Fibroblast of lung (primary cell): ENCODE measurements around the gene HOXD4. TPM values are rescaled to one million over a fixed set of nuclear protein-coding genes. Genes with fewer than 3 reads are reported as not detected.

ENCODE experiments used
- DNase-seq, 2 donors: peaks; one replicate each; pipeline versions ENCODE4 v3.0.0 to v3.0.0-alpha.2; 2010; ENCODE audit warnings: low read depth in 2 of 2
- H2AFZ ChIP-seq: 2 replicates; pipeline ENCODE4 v1.5.1; 2012; ENCODE audit warnings: low read length, control low read depth, inconsistent platforms
- H3K27ac ChIP-seq: 2 replicates; pipeline ENCODE4 v1.5.1; 2011; ENCODE audit warnings: low read length, control low read depth; ENCODE audit not compliant: insufficient read depth
- H3K27me3 ChIP-seq: 2 replicates; pipeline ENCODE4 v1.5.1; 2011; ENCODE audit warnings: mild to moderate bottlenecking, low read length; ENCODE audit not compliant: control insufficient read depth, insufficient read depth
- H3K36me3 ChIP-seq: 2 replicates; pipeline ENCODE4 v1.5.1; 2011; ENCODE audit warnings: low read length; ENCODE audit not compliant: control insufficient read depth, insufficient read depth
- H3K4me1 ChIP-seq: 2 replicates; pipeline ENCODE4 v1.5.1; 2011; ENCODE audit warnings: low read length; ENCODE audit not compliant: control insufficient read depth, insufficient read depth; ENCODE audit errors: extremely low read depth
- H3K4me2 ChIP-seq: 2 replicates; pipeline ENCODE4 v1.5.1; 2011; ENCODE audit warnings: low read length, control low read depth; ENCODE audit not compliant: insufficient read depth; ENCODE audit errors: extremely low read depth
- H3K4me3 ChIP-seq, 4 experiments: fragments of 200-600 bp in 1 of 4; sonication (generic) in 1 of 4; replicated peaks in 1 of 4; 2 replicates each; pipeline ENCODE4 v1.5.1; 2011 to 2016; ENCODE audit warnings: low read length in 4 of 4, low read depth in 3 of 4, mild to moderate bottlenecking in 3 of 4, control low read depth in 2 of 4, inconsistent platforms in 1 of 4, mixed read lengths in 1 of 4; ENCODE audit not compliant: insufficient read depth in 1 of 4; ENCODE audit errors: control extremely low read depth in 1 of 4
- H3K79me2 ChIP-seq: 2 replicates; pipeline ENCODE4 v1.5.1; 2012; ENCODE audit warnings: mild to moderate bottlenecking, low read length, inconsistent platforms; ENCODE audit not compliant: control insufficient read depth, insufficient read depth
- H3K9ac ChIP-seq: 2 replicates; pipeline ENCODE4 v1.5.1; 2011; ENCODE audit warnings: mild to moderate bottlenecking, low read length, control low read depth; ENCODE audit not compliant: insufficient read depth
- H3K9me3 ChIP-seq: 2 replicates; pipeline ENCODE4 v1.5.1; 2012; ENCODE audit warnings: low read depth, low read length; ENCODE audit not compliant: control insufficient read depth, insufficient read depth
- H4K20me1 ChIP-seq: 2 replicates; pipeline ENCODE4 v1.5.1; 2011; ENCODE audit warnings: low read length; ENCODE audit not compliant: control insufficient read depth, insufficient read depth; ENCODE audit errors: extremely low read depth
- CTCF ChIP-seq, 2 donors: IDR thresholded peaks in 1 of 2; conservative IDR thresholded peaks in 1 of 2; 1 replicate in 1 of 2; 2 replicates in 1 of 2; pipeline ENCODE4 v1.5.1; 2011 to 2012; ENCODE audit warnings: low read length in 2 of 2, control low read depth in 1 of 2, inconsistent platforms in 1 of 2, low read depth in 1 of 2, mild to moderate bottlenecking in 1 of 2
- EZH2 ChIP-seq: IDR thresholded peaks from 2 replicates; pipeline ENCODE4 v1.5.1; 2012; ENCODE audit warnings: low read length, control low read depth, mild to moderate bottlenecking; ENCODE audit errors: missing control alignments
- polyA plus RNA-seq, 2 donors: library from polyadenylated mRNA; depleted of rRNA in 1 of 2; stranded (reverse) in 1 of 2; unstranded in 1 of 2; fragments of >200 nt; gene quantifications; 2 replicates each; pipeline ENCODE4 v1.2.1, GENCODE V29; 2011 to 2012; ENCODE audit warnings: missing spikeins in 1 of 2
- total RNA-seq: library from RNA; depleted of rRNA; stranded (reverse); fragments of >200 nt; gene quantifications from 2 replicates; pipeline ENCODE4 v1.2.1, GENCODE V29; 2014

The HOXD4 gene
- total and polyA plus RNA-seq, 2 donors (not counting 1 experiment from before 2014, with no cell fraction given) = not detected

- no peak overlapping the region for H2AFZ ChIP-seq
- H3K36me3 ChIP-seq = no peaks in the 10 kb centered on the region
- DNase-seq = peak in 1 of 2 donors; percentile 71
- H3K4me2 ChIP-seq = no peak overlapping the region
- H3K27me3 ChIP-seq = peaks cover 44% of the 10 kb centered on the region
- no peak overlapping the region for H3K9ac ChIP-seq
- H3K4me3 ChIP-seq = no peak overlapping the region
- TF ChIP-seq CTCF (conservative IDR thresholded peaks at IDR 0.05 in 1 of 2, IDR thresholded peaks at IDR 0.05 in 1 of 2; ENCODE audit: low read depth in 1 of 2, low read length in 2 of 2) (no peak), EZH2 (no peak)
- H3K9me3 ChIP-seq = no peaks in the 10 kb centered on the region
- H4K20me1 ChIP-seq = no peaks in the 10 kb centered on the region
- no peaks in the 10 kb centered on the region for H3K79me2 ChIP-seq
- H3K4me1 ChIP-seq = no peaks in the 10 kb centered on the region
- no peak overlapping the region for H3K27ac ChIP-seq
Measured at GRCh38 chr2:176171351-176172006, 20.1 kb downstream of the HOXD4 start.

- Histone ChIP-seq H3K9ac (no peak overlapping the region), H3K4me2 (no peak overlapping the region), H4K20me1 (no peaks in the 10 kb centered on the region), H2AFZ (no peak overlapping the region), H3K4me1 (no peaks in the 10 kb centered on the region), H3K9me3 (no peaks in the 10 kb centered on the region), H3K27ac (no peak overlapping the region), H3K36me3 (no peaks in the 10 kb centered on the region), H3K79me2 (no peaks in the 10 kb centered on the region), H3K27me3 (peaks cover 46% of the 10 kb centered on the region), H3K4me3 (no peak overlapping the region)
- TF ChIP-seq CTCF (conservative IDR thresholded peaks at IDR 0.05 in 1 of 2, IDR thresholded peaks at IDR 0.05 in 1 of 2; ENCODE audit: low read depth in 1 of 2, low read length in 2 of 2) (no peak), EZH2 (peak; percentile 74)
- peak in 1 of 2 donors; percentile 52 for DNase-seq
Measured at GRCh38 chr2:176172007-176172894, 20.9 kb downstream of the HOXD4 start.

DNA sequence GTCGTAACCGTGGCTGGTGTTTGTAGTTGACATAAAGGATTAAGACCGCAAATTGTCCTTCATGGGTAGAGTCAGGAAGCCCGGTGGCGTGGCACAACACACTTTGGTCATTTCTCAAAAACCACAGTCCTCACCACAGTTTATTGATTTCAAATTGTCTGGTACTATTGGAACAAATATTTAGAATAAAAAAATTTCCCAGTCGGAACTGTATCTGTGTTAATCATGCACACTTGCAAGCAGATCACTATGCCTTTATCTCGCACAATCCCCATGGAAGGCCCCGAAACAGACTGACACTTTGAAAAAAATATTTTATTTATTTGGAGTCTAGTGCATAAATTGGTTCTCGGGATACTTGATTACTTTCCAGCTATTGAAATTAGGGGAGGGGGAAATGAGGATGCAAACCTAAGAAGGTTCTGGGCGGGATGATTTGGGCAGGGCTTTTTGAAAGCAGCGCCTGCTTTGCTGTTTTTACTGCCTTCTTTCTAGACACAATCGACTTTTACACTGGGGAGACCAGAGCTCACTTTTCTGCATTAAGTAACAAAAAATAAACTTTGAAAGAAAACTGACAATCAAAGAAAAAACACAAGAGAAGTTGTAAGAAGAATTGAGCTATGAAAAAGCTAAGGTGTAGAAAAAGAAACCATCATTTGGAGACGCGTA, 21.7 kb downstream of the HOXD4 start:
- DNase-seq = no peak
- H3K4me3 ChIP-seq = no peak overlapping the region
- no peaks in the 10 kb centered on the region for H3K79me2 ChIP-seq
- H3K4me2 ChIP-seq = no peak overlapping the region
- H2AFZ ChIP-seq = no peak overlapping the region
- H3K9ac ChIP-seq = no peak overlapping the region
- H3K27me3 ChIP-seq = peaks cover 48% of the 10 kb centered on the region
- no peaks in the 10 kb centered on the region for H3K4me1 ChIP-seq
- TF ChIP-seq CTCF (conservative IDR thresholded peaks at IDR 0.05 in 1 of 2, IDR thresholded peaks at IDR 0.05 in 1 of 2; ENCODE audit: low read depth in 1 of 2, low read length in 2 of 2) (no peak), EZH2 (no peak)
- no peaks in the 10 kb centered on the region for H4K20me1 ChIP-seq
- no peaks in the 10 kb centered on the region for H3K9me3 ChIP-seq
- no peak overlapping the region for H3K27ac ChIP-seq
- H3K36me3 ChIP-seq = no peaks in the 10 kb centered on the region
